SK-N-SH (cell line): ENCODE measurements around the gene TNS4.

Experiments used
- CTCF ChIP-seq: fragments of 200-600 bp; sonication (generic); IDR thresholded peaks from 2 replicates; pipeline ENCODE4 v1.6.1; 2017; ENCODE audit warnings: antibody characterized with exemption, mild to moderate bottlenecking, moderate library complexity
- EZH2phosphoT487 ChIP-seq: fragments of 200-600 bp; sonication (generic); IDR thresholded peaks from 2 replicates; pipeline ENCODE4 v1.6.1; 2017; ENCODE audit warnings: low read depth, mixed run types, mild to moderate bottlenecking, antibody characterized with exemption, moderate library complexity, borderline replicate concordance
- GATA2 ChIP-seq: sonication (generic); formaldehyde crosslinking; IDR thresholded peaks from 2 replicates; pipeline ENCODE4 v1.5.0; 2020; ENCODE audit warnings: mild to moderate bottlenecking, missing genetic modification reagents
- MAX ChIP-seq: IDR thresholded peaks from 2 replicates; pipeline ENCODE4 v1.4.0; 2012; ENCODE audit warnings: low read depth
- TCF12 ChIP-seq: IDR thresholded peaks from 2 replicates; pipeline ENCODE4 v1.4.0; 2012

- TF ChIP-seq MAX = no peak
- no peak for TF ChIP-seq CTCF
- TF ChIP-seq TCF12 = no peak
- no peak for TF ChIP-seq EZH2phosphoT487
- TF ChIP-seq GATA2 (CRISPR knock-in tag) = no peak
These were observed 21.0 kb upstream of the TNS4 start for GRCh38 chr17:40522250-40522960.
